ENCODE data around the gene CELF2.

The CELF2 gene

DNA sequence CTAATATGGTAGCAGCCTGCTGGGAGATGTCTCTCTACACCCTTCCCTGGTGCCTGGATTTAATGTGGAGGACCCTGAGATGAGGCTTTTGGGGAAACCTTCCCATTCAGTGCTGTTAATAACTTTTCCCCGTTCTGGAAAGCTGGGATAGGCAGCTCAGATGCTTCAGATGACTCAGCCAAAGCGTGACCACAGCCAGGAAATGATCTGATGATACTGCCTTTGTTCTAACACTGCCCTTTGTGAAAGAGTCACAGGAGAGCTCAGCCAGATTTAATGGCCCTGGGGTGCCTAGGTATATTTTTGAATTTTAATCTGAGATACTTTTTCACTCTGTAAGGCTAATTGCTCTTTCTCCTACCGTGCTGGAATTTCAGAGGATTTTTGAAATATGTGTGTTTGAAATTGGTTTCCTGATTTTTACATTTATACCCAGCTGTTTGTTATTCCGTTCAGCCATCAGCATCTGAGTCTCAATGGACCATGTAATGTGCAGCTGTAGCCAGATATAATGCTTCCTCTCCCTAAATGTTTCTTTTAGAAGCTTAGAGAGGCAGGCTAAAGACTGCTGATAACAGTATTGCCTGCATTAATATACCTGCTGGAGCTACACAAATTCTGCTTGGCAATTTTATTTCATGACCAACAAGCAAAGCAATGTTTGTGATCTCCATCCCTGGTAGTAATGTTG lies 17.8 kb downstream of the CELF2 start:
- Histone ChIP-seq H3K9me3 (no peaks in the 10 kb centered on the region), H3K4me1 (no peaks in the 10 kb centered on the region), H3K36me3 (no peaks in the 10 kb centered on the region), H3K27me3 (no peaks in the 10 kb centered on the region), H3K4me3 (ENCODE audit: low read depth, low read length) (no peak overlapping the region)
- TF ChIP-seq, protein P1, sequence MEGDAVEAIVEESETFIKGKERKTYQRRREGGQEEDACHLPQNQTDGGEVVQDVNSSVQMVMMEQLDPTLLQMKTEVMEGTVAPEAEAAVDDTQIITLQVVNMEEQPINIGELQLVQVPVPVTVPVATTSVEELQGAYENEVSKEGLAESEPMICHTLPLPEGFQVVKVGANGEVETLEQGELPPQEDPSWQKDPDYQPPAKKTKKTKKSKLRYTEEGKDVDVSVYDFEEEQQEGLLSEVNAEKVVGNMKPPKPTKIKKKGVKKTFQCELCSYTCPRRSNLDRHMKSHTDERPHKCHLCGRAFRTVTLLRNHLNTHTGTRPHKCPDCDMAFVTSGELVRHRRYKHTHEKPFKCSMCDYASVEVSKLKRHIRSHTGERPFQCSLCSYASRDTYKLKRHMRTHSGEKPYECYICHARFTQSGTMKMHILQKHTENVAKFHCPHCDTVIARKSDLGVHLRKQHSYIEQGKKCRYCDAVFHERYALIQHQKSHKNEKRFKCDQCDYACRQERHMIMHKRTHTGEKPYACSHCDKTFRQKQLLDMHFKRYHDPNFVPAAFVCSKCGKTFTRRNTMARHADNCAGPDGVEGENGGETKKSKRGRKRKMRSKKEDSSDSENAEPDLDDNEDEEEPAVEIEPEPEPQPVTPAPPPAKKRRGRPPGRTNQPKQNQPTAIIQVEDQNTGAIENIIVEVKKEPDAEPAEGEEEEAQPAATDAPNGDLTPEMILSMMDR (IDR thresholded peaks at IDR 0.05; ENCODE audit: low read depth, low read length): no peak
- DNase-seq: no peak

DNA sequence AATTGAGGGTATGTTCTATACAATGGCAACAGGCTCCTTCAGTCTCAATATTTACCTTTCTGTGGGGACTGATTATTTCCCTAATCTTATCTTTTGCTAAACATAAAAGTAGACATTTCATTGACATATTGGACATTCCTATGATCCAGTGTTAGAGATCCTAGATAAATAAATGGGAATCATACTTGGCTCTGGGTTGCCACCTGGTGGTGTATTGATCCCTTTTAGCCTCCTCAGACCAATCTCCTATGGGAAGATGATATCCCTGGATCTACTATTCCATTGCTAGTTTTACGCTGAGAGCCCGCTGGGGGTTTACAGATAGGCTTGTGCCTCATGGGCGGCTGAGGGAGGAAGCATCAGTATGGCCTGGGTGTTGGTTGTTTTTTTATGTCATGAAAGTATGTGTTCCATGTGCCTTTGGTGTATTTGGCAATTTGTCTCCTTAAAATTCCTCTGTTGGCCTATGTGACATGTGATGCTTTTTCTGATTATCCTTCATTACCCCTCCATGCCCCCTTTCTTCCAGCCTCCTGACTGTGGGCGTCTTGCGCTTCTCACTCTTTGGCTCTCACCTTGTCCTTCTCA lies 18.8 kb downstream of the CELF2 start:
- DNase-seq: peak; percentile 12

DNA sequence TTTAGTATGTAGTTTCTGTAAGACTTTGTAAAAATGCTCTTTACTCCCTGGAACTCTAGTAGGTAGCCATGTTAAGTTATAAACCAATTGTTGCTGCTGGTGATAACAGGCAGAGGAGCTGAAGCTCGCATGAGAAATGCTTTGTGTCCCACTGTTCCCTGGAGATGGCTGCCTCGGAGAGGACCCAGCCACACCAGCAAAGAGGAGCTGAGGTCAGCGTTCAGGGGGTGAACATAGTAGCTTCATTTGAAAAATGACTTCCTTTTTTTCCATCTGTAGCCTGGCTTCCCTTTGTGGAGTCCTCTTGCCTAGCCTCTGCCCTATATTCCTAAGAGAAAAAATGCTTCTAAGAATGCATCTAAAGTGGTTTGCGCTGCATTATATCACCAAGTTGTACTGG lies 20.3 kb downstream of the CELF2 start:
- H3K4me3 ChIP-seq (ENCODE audit: low read depth, low read length): no peak overlapping the region
- no peak for DNase-seq
- no peaks in the 10 kb centered on the region for H3K27me3 ChIP-seq
- TF ChIP-seq, protein P1 (IDR thresholded peaks at IDR 0.05; ENCODE audit: low read depth, low read length): no peak
- H3K9me3 ChIP-seq: no peaks in the 10 kb centered on the region
- no peaks in the 10 kb centered on the region for H3K36me3 ChIP-seq
- H3K4me1 ChIP-seq: no peaks in the 10 kb centered on the region

More for the DNA sequence above, 18.8 kb downstream of the CELF2 start:
- H3K4me3 ChIP-seq (ENCODE audit: low read depth, low read length): no peak overlapping the region
- H3K27me3 ChIP-seq: no peaks in the 10 kb centered on the region
- no peaks in the 10 kb centered on the region for H3K9me3 ChIP-seq
- no peaks in the 10 kb centered on the region for H3K4me1 ChIP-seq
- no peaks in the 10 kb centered on the region for H3K36me3 ChIP-seq
- TF ChIP-seq, protein P1 (IDR thresholded peaks at IDR 0.05; ENCODE audit: low read depth, low read length): peak; percentile 41

DNA sequence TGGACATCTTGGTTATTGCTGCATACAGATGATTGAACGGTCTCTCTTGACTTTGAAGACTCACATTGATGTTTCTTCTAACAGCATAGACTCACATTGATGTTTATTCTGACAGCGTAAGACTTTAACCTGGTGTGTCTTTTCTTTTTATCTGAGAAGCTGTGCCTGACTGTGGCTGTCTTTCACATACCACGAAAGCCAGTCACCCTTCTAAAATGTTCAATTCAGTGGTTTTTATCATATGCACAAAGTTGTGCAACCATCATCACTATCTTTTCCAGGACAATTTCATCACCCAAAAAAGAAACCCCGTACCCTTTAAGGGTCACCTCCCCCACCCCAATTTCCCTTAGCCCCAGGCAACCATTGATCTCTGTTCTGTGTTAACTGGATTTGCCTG lies 24.7 kb downstream of the CELF2 start:
- DNase-seq: no peak
- no peaks in the 10 kb centered on the region for H3K9me3 ChIP-seq
- H3K27me3 ChIP-seq: no peaks in the 10 kb centered on the region
- no peak overlapping the region for H3K4me3 ChIP-seq (ENCODE audit: low read depth, low read length)
- no peaks in the 10 kb centered on the region for H3K36me3 ChIP-seq
- no peaks in the 10 kb centered on the region for H3K4me1 ChIP-seq
- TF ChIP-seq, protein P1 (IDR thresholded peaks at IDR 0.05; ENCODE audit: low read depth, low read length): no peak

DNA sequence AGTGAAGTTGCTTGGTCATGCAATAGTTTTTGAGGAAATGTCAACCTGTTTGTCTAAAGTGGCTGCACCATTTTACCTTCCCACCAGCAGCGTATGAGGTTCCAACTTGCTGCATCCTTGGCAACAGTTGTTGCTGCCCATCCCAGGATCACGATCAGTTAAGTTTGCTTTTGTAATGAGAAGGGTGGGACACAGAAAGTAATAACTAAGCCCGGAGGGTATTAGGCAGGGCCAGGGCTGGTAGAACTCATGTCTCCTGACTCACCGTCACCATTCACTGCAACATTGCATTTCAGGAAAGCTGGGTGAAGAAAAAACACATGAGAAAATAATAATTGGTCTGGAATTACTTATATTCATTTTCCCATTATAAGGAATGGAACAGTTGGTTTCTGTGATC lies 25.4 kb downstream of the CELF2 start:
- no peak for DNase-seq
- TF ChIP-seq, protein P1 (IDR thresholded peaks at IDR 0.05; ENCODE audit: low read depth, low read length): no peak
- Histone ChIP-seq H3K27me3 (no peaks in the 10 kb centered on the region), H3K4me1 (no peaks in the 10 kb centered on the region), H3K9me3 (no peaks in the 10 kb centered on the region), H3K36me3 (no peaks in the 10 kb centered on the region), H3K4me3 (ENCODE audit: low read depth, low read length) (no peak overlapping the region)

DNA sequence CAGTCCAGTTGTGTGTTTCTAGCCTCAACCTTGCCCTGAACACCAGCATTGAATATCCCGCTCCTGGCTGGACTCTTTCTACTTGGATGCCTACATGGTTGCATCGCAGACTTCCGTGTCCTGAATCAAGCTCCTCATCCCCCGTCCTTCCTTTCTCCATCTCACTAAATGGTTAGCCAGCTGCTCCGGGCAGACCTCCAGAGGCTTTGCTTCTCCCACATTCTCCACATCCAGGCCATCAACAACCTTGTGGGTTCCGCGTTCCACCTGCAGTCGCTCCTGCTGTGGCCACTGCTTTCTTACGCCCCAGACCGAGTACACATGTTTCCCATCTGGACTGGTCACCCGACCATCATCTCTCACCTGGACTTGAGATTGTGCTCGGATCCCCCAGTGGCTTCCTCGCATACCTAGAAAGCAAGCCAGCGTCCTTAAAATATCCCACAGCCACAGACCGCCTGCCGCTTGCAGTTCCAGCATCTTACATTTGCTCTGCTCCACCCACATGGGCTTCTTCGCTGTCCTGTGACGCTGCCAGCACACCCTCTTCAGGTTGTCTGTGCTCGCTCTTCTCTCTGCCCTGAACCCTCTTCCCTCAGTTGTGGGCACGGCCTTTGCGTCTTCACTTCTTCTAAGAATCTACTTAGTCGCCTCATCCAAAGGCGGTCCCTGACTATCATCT lies 25.9 kb downstream of the CELF2 start:
- H3K27me3 ChIP-seq: no peaks in the 10 kb centered on the region
- TF ChIP-seq, protein P1 (IDR thresholded peaks at IDR 0.05; ENCODE audit: low read depth, low read length): no peak
- no peak for DNase-seq
- H3K4me3 ChIP-seq (ENCODE audit: low read depth, low read length): no peak overlapping the region
- no peaks in the 10 kb centered on the region for H3K4me1 ChIP-seq
- H3K9me3 ChIP-seq: no peaks in the 10 kb centered on the region
- no peaks in the 10 kb centered on the region for H3K36me3 ChIP-seq

Data from BE2C (cell line).